Measurements from ENCODE around the gene PURA.
A peak's percentile ranks its signal among the peaks of the same experiment; 100 is the strongest.

Gene PURA

DNA sequence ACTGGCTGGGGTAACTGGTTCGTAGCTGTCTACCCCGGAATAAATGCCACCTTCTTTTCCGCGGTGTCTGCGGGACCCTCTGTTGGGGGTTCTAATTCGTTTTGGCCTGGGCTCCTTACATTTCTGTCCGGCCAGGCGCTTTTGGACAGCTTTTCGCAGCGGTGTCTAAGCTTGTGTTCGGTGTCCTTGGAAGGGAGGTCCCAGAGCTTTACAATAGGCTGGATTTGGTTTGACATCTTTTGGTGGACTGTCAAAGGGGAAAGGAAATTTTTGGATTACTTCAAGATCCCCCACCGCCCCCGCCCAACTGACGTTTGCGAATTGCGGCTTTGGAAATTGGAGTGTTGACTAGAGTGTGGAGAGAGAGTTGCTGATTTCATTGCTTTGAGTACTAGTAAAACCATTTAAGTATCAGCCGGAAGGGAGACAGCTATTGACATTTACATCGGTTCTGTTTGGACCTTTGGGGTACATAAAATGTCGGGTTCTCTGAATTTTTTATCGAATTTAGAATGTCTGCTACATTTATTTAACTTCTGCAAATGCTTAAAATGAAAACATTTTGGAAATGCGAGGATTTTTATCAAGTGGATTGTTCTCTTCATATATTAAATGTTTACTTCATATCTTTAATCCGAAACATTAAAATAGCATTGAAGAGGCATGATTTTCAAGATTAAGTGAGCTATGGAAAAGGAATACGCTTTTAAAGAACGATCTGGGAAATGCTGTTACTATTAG, 4.7 kb upstream of the PURA start:
- peak overlapping the region; percentile 65 to 90 (median 74) for H3K4me3 ChIP-seq

DNA sequence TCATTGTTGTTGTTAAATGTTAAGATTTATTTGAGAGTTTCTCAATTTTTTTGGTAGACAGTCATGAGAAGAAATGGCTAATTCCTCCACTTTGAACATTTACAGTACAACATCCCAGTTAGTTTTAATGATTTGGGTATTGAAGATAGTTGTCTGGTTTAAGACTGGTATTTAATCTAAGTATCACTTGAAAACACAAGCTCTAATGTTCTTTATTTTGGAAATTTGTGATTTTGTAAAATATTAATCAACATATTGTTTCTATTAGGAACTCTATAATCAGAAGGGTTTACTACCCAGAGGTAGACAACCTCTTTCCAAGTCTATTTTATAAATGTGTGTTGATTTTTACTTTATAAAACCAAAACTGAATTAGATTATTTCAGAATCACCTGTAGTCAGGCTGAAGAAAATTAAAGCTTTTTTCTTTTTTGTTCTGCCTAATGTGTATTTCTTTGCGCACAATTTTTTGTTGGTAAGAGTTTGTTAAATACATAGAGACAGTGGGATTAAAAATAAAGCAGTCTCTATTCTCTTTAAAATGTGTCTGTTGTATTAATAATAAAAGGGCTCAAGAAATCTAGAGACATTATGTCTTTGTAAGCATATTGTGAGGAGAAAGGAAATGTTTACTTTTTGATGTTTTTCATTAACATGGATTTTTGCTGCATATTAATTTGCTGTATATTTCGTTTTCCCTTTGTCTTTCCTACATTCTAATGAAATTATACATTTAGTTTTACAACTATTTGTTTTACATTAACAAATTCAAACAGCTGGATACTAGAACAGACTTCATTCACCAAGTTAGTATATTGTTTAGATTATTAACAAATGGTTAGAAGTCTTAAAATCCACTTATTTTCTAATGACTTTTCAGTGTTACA, 3.9 kb upstream of the PURA start:
- Histone ChIP-seq H3K4me3 (no peak overlapping the region), H3K27ac (no peak overlapping the region)

More for the DNA sequence above, 4.7 kb upstream of the PURA start:
- peak overlapping the region in 19 of 21 experiments; percentile 10 to 98 (median 93) for H3K27ac ChIP-seq

DNA sequence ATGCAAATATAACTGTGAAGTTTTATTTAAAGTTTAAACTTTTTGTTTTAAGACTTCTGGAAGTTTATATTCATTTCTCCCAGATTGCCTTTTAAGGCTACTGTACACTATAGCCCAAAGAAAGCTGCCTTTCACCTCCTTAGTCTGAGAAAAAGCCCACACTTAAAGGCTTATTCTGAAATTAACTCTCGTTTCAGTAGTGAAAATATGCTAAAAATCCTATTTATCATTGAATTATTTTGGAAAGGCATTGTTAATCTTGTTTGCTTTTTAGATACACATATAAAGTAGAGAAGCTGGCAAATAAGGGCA, 3.3 kb upstream of the PURA start:
- no peak overlapping the region for H3K27ac ChIP-seq
- no peak overlapping the region for H3K4me3 ChIP-seq

DNA sequence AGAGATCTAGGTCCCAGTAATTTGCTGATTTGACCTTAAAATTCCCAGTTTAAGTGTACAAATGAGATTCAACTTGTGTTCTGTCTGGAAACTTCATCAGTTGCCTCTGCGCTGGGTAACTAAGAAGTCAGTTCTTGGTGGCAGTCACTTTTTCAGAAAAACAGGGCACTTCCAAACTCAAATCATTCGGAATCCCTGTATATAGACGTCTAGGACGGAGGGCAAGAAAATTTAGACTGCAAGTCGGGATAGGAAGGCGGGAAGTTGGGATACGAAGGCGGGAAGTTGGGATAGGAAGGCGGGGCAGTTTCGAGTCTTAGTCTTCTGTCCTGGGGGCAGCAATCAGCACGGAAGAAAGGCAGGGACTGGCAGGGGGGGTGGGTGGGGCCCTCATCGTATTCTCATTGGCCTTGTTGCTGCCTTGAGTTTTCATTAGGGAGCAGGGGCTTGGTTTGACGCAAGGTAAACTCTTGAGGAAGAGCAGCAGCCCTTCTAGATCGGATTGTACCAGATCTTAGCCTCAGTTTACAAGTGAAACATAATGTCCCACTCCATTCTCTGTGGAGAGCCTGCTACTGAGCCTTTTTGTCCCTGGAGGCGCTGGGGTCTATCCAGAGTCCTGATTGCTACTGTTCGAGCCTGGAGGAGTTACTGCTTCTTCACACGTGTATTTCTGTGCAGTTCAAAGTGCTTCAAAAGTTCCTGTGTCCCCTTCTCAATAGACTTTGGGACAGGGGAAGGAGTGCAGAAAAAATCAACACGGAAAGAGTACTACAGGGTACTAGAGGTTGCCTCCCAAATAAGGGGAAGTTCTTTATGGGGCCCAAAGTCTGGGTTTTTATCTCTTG, 2.7 kb upstream of the PURA start:
- no peak overlapping the region for H3K4me3 ChIP-seq
- H3K27ac ChIP-seq: no peak overlapping the region

GRCh38 chr5:140111859-140112551, 1.9 kb upstream of the PURA start:
- peak overlapping the region in 4 of 21 experiments; percentile 59 to 97 (median 93) for H3K27ac ChIP-seq

GRCh38 chr5:140112685-140113179, 1.2 kb upstream of the PURA start:
- H3K27ac ChIP-seq: peak overlapping the region in 20 of 21 experiments; percentile 80 to 97 (median 92)
- peak overlapping the region; percentile 68 to 88 (median 80) for H3K4me3 ChIP-seq

More at GRCh38 chr5:140111859-140112551, 1.9 kb upstream of the PURA start:
- H3K4me3 ChIP-seq: no peak overlapping the region

DNA sequence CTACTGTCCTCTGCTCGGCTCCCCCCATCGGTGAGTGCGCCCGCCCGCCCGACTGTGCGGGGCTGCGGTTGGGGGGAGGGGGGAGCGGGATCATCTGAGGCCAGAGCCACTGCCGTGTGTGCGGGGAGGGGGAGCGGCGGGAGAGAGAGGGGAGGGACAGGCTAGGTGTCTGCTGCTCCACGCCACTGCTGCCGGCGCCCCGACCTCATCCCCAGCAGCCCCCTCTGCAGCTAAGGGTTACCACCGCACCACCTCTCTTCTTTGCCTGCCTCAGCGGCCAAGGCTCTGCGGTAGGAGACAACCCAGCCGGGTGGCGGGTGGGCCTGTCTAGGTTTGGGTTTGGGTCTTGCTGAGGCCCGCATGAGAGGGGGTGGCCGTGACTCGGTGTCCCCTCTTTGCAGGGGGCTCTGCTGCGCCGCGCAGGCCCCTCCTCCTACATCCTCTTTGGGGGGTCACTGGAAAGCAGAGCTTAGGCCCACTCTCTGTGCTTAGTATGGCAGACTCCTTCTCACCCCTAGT, 670 bp upstream of the PURA start:
- H3K27ac ChIP-seq: peak overlapping the region; percentile 78 to 97 (median 91)
- peak overlapping the region; percentile 68 to 88 (median 80) for H3K4me3 ChIP-seq

DNA sequence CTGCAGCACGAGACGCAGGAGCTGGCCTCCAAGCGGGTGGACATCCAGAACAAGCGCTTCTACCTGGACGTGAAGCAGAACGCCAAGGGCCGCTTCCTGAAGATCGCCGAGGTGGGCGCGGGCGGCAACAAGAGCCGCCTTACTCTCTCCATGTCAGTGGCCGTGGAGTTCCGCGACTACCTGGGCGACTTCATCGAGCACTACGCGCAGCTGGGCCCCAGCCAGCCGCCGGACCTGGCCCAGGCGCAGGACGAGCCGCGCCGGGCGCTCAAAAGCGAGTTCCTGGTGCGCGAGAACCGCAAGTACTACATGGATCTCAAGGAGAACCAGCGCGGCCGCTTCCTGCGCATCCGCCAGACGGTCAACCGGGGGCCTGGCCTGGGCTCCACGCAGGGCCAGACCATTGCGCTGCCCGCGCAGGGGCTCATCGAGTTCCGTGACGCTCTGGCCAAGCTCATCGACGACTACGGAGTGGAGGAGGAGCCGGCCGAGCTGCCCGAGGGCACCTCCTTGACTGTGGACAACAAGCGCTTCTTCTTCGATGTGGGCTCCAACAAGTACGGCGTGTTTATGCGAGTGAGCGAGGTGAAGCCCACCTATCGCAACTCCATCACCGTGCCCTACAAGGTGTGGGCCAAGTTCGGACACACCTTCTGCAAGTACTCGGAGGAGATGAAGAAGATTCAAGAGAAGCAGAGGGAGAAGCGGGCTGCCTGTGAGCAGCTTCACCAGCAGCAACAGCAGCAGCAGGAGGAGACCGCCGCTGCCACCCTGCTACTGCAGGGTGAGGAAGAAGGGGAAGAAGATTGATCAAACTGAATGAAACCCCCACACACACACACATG, 654 bp downstream of the PURA start:
- H3K27ac ChIP-seq: peak overlapping the region; percentile 78 to 97 (median 91)
- H3K4me3 ChIP-seq: peak overlapping the region; percentile 68 to 88 (median 80)

- Histone ChIP-seq H3K27ac (peak overlapping the region in 16 of 21 experiments; percentile 80 to 97 (median 91)), H3K4me3 (peak overlapping the region; percentile 68 to 88 (median 80))
These were observed 1.2 kb downstream of the PURA start for GRCh38 chr5:140115186-140115500.

GRCh38 chr5:140116716-140117115, 2.8 kb downstream of the PURA start:
- no peak overlapping the region for H3K27ac ChIP-seq
- no peak overlapping the region for H3K4me3 ChIP-seq

GRCh38 chr5:140117523-140117922, 3.6 kb downstream of the PURA start:
- H3K27ac ChIP-seq: no peak overlapping the region

DNA sequence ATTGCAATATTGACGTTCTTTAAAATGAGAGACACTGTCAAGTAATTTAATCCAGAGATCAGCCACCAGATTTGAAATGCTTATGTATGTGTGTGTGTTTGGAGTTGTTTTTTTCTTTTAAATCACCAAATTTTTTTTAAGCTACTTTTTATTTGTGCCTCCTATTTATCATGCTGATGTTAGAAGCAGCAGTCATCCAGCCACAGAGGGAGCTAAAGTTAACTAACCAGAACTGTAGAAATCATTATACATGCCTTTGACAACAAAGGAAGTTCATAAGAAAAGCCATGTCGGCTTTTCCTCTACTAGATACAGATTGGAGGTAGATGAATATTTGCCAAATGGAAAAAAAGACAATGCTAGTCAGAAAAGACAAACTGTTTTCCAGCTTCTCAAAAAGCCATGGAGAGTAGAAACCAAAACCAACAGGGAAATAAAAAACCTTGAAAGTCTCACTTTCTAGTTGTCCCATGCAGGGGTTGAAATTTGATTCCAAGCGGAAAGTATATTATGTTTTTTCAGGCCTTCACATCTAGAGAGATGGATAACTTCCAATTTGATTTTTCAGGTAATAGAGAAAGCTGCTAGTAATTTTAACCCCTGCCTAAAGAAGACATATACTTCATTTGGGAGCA, 4.5 kb downstream of the PURA start:
- Histone ChIP-seq H3K27ac (peak overlapping the region in 1 of 21 experiments; percentile 11), H3K4me3 (no peak overlapping the region)

More at GRCh38 chr5:140117523-140117922, 3.6 kb downstream of the PURA start:
- no peak overlapping the region for H3K4me3 ChIP-seq

GRCh38 chr5:140125637-140126036, 11.7 kb downstream of the PURA start, which contains the start of gene IGIP:
Gene IGIP, plus strand, starts transcription at chr5:140125937. Its CDS starts 2,540 bp downstream, at chr5:140128477.
- Histone ChIP-seq H3K4me3 (no peak within 1 kb of the TSS), H3K27ac (no peak within 1 kb of the TSS)

- H3K27ac ChIP-seq: no peak overlapping the region
- no peak overlapping the region for H3K4me3 ChIP-seq
These were observed 12.6 kb downstream of the PURA start for GRCh38 chr5:140126315-140127012.

- H3K4me3 ChIP-seq: no peak overlapping the region
- H3K27ac ChIP-seq: no peak overlapping the region
These were observed 14.5 kb downstream of the PURA start for GRCh38 chr5:140128376-140128775.

DNA sequence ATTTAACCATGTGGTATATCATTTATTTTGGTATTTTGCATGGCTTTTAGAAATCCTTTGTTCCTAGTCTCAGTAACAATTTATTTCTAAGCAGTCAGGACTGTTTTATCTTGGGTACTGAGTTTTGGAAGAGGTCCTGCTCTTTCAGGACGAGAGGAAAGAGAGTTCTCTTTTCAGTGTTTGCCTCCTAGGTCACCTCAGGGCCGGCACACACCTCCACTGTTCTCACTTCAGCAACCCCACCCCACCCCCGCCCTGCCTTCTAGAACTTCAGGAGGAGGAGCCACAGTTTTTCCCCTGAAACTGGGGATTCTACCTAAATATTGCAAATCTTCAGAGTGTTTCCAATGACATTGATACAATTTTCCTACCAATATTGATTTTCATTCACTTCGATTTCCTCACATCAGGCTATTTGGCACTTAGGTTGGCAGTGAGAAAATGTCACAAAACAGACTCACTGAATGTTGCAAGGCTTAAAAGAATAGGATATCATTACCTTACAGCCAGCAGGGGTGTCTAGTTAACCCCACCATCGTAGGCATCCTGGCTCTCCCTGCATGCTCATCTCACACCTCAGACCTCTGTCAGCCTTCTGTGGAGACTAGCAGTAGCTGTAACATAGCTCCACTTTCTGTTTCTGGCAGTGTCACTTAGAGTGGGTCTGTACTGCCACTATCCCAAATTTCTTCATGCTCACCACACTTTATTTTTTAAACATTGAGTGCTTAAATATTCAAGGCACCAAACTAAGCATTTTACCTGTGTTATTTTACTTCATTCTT, 17.2 kb downstream of the PURA start:
- H3K27ac ChIP-seq: peak overlapping the region in 1 of 21 experiments; percentile 4
- H3K4me3 ChIP-seq: no peak overlapping the region

All from skin epidermis (tissue), 12 donors.